Thyroid gland (tissue), 4 donors: ENCODE measurements around the gene LSAMP.

Experiments
- CTCF ChIP-seq, 6 experiments: fragments of 200-600 bp in 3 of 6; fragments of 450-650 bp in 3 of 6; sonication (generic) in 3 of 6; IDR thresholded peaks; one replicate each; pipeline ENCODE4 v1.5.1; 2016 to 2019; ENCODE audit warnings: antibody characterized with exemption in 6 of 6, mild to moderate bottlenecking in 2 of 6, inconsistent platforms in 1 of 6, moderate library complexity in 1 of 6
- POLR2A ChIP-seq, 2 donors: fragments of 450-650 bp; IDR thresholded peaks; one replicate each; pipeline ENCODE4 v1.6.1; 2017; ENCODE audit warnings: antibody characterized with exemption in 2 of 2, mild to moderate bottlenecking in 2 of 2, moderate library complexity in 1 of 2

- no peak for TF ChIP-seq CTCF (IDR thresholded peaks at IDR 0.05)
- TF ChIP-seq POLR2A (IDR thresholded peaks at IDR 0.05), result no peak
These were observed 455.4 kb downstream of the LSAMP start for GRCh38 chr3:115989684-115990421.
